GM12891 (cell line): ENCODE results near the gene C5orf58. TPM values are rescaled to one million over a fixed set of nuclear protein-coding genes. Genes with fewer than 3 reads are reported as not detected.

Source experiments
- DNase-seq: peaks from one replicate; pipeline ENCODE4 v3.0.0; 2011; ENCODE audit warnings: low spot score; ENCODE audit not compliant: insufficient read length
- FAIRE-seq: peaks from 2 replicates; lab custom pipeline; 2011; peaks lifted over from hg19 to GRCh38; lab: Jason Lieb, UNC
- PAX5 ChIP-seq: IDR thresholded peaks from 2 replicates; pipeline ENCODE4 v1.6.1; 2011; ENCODE audit warnings: low read length, moderate library complexity, mild to moderate bottlenecking; ENCODE audit not compliant: insufficient read depth, severe bottlenecking
- POLR2A ChIP-seq: IDR thresholded peaks from 2 replicates; pipeline ENCODE4 v1.6.1; 2011; ENCODE audit warnings: low read depth, low read length, control low read depth
- POLR2AphosphoS5 ChIP-seq: IDR thresholded peaks from 2 replicates; pipeline ENCODE4 v1.6.1; 2011; ENCODE audit warnings: low read depth, low read length, control low read depth
- POU2F2 ChIP-seq: IDR thresholded peaks from 2 replicates; pipeline ENCODE4 v1.6.1; 2011; ENCODE audit warnings: low read depth, mild to moderate bottlenecking, control low read depth, low read length, moderate library complexity
- SPI1 ChIP-seq: IDR thresholded peaks from 2 replicates; pipeline ENCODE4 v1.6.1; 2011; ENCODE audit warnings: low read depth, low read length, control low read depth
- TAF1 ChIP-seq: IDR thresholded peaks from 2 replicates; pipeline ENCODE4 v1.6.1; 2011; ENCODE audit warnings: low read depth, low read length, control low read depth
- polyA plus RNA-seq: library from polyadenylated mRNA; unstranded; fragments of >200 nt; gene quantifications from one replicate; pipeline ENCODE4 v1.2.1, GENCODE V29; 2012; ENCODE audit warnings: low read depth, missing spikeins, inconsistent platforms; ENCODE audit not compliant: missing spikeins

C5orf58 gene
- 0.10 TPM for polyA plus RNA-seq

- TF ChIP-seq POLR2A = no peak
- no peak for TF ChIP-seq PAX5
- no peak for TF ChIP-seq POU2F2
- no peak for TF ChIP-seq TAF1
- TF ChIP-seq SPI1 = no peak
- TF ChIP-seq POLR2AphosphoS5 = no peak
- FAIRE-seq (no peak), DNase-seq (no peak)
These were observed at the start of gene C5orf58 for GRCh38 chr5:170232786-170233185. Gene C5orf58 (plus strand): TSS chr5:170232985. CDS start chr5:170234977, 1,992 bp downstream.

DNA sequence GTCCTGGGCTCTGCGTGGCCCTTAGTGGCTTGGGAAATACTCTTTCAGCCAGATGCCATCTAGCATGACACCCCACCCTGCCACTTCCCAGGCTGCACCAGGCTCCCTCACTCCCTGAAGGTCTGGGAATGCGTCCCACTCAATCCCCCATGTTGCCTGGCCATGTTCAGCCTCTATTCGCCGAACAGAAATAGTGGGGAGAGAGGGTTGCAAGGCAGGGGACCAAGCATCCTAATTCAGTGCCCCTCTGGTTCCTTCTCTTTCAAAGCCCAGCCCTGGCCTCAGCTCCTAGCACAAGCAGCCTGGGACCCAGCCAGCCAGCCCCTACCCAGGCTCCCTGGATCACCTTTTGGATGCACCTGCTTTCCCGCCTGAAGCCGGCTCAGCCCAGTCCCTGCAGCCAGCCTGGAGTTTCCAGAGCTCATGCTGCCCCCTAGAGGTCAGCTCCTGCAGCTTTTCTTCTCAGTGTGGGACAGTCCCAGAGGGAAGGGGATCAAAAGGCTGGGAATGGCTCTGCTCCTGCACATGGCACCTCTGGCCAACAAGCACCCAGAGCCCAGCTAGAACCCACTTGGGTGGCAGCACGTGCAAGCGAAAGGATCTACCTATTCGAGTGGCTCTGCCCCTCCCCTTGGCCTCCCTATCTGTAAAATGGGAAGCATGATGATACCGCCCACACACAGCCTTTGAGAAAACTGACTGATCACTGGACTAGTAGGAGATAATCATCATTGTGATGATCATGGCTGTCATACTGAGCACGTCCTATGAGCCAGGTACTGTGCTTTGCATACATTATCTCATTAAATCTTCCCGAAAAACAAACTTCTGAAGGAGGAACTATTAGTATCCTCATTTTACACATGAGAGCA is 48.7 kb upstream of the C5orf58 start:
- peak; percentile 40 for DNase-seq
- no peak for TF ChIP-seq POU2F2
- no peak for TF ChIP-seq TAF1
- no peak for TF ChIP-seq SPI1
- peak; percentile 38 for FAIRE-seq

GRCh38 chr5:170184737-170185136 is 48.0 kb upstream of the C5orf58 start:
- DNase-seq (no peak), FAIRE-seq (no peak)
- no peak for TF ChIP-seq POU2F2

DNA sequence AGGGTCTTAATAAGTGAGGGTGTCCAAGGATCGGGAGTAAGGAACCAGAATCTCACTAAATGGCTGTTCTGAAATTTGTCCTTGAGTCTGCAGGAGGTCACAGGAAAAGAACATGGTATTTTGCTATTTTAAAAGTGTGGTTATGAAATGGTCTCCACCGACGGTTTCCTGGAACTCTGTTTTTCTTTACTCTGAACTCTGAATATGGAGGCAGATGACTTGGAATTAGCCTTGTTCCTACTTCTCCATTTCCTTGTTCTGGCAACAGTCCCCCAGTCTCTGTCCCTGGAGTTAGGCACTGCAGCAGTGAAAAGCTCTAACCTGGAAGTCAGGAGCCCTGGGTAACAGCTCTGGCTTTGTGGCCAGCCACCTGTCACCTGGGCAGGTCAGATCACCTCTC is 46.6 kb upstream of the C5orf58 start:
- FAIRE-seq = no peak
- no peak for DNase-seq
- no peak for TF ChIP-seq POU2F2
- TF ChIP-seq TAF1 = no peak
- TF ChIP-seq POLR2AphosphoS5 = no peak
- no peak for TF ChIP-seq SPI1
- TF ChIP-seq POLR2A = no peak
- no peak for TF ChIP-seq PAX5

- FAIRE-seq (no peak), DNase-seq (no peak)
- TF ChIP-seq SPI1 = no peak
- no peak for TF ChIP-seq PAX5
- no peak for TF ChIP-seq POLR2AphosphoS5
- no peak for TF ChIP-seq POLR2A
- no peak for TF ChIP-seq TAF1
- TF ChIP-seq POU2F2 = no peak
These were observed 45.9 kb upstream of the C5orf58 start for GRCh38 chr5:170186856-170187255.

- DNase-seq = no peak
- no peak for TF ChIP-seq POLR2A
- no peak for TF ChIP-seq POLR2AphosphoS5
- TF ChIP-seq TAF1 = no peak
- TF ChIP-seq PAX5 = no peak
- no peak for TF ChIP-seq SPI1
- TF ChIP-seq POU2F2 = no peak
- no peak for FAIRE-seq
These were observed 42.2 kb upstream of the C5orf58 start for GRCh38 chr5:170190436-170191134.

DNA sequence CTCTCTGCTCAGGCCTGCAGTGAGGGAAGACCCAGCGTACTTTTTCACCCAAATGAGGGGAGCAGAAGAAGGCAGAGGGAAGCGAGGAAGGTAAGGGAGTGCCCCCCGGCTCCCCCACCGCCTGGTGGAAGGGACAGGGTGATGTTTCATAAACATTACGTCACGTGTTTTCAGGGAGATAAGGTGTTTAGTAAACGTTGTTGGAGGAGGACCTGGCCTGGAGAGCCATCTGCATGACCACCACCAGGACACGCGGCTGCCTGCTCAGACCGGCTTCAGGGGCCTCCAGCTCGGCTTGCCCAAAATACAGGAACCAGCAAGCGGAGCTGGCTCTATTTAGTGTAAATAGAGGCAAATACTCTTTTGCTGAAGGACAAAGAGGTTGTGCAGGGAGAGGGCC is 40.0 kb upstream of the C5orf58 start:
- no peak for TF ChIP-seq POLR2A
- TF ChIP-seq PAX5 = no peak
- TF ChIP-seq TAF1 = no peak
- TF ChIP-seq SPI1 = no peak
- no peak for TF ChIP-seq POLR2AphosphoS5
- no peak for TF ChIP-seq POU2F2
- FAIRE-seq (no peak), DNase-seq (no peak)

DNA sequence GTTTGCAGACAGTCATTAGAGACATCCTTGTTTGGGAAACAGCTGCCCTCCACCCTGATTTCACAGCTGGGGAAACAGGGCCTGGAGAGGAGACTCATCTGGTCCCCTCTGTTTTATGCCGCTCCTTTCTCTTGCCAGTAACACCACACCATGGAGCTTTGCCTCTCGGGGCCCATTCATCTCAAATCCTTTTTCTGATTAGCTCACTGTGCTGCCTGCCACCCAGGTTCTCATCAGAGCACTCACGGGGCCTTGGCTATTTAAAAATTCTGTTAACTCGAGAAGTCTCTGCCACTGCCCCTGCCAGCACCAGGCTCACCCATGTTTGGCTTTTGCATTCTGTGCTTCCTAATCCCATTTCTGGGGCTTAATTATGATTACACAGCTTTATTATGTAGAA is 36.8 kb upstream of the C5orf58 start:
- FAIRE-seq = no peak

GRCh38 chr5:170200876-170201275 is 31.9 kb upstream of the C5orf58 start:
- TF ChIP-seq TAF1 (no peak), PAX5 (no peak), POU2F2 (no peak), POLR2AphosphoS5 (no peak), POLR2A (no peak), SPI1 (no peak)
- FAIRE-seq (no peak), DNase-seq (no peak)

More for the DNA sequence above, 36.8 kb upstream of the C5orf58 start:
- TF ChIP-seq POU2F2 (no peak), TAF1 (no peak), POLR2AphosphoS5 (no peak), POLR2A (no peak)
- DNase-seq = no peak

GRCh38 chr5:170201311-170201710 is 31.5 kb upstream of the C5orf58 start:
- FAIRE-seq = peak; percentile 54
- no peak for TF ChIP-seq TAF1
- TF ChIP-seq SPI1 = no peak
- no peak for TF ChIP-seq POLR2AphosphoS5
- no peak for TF ChIP-seq PAX5
- no peak for TF ChIP-seq POLR2A
- TF ChIP-seq POU2F2 = no peak
- DNase-seq = no peak
